PC-9 (cell line): Measurements from ENCODE around the gene ABCB8. TPM values are rescaled to one million over a fixed set of nuclear protein-coding genes. Genes with fewer than 3 reads are reported as not detected.

Source experiments
- BruUV-seq: library from RNA; stranded (reverse); fragments of 400-500 nt; replicated peaks from 2 replicates; lab custom pipeline; 2021; lab: Mats Ljungman, UMichigan
- CTCF ChIA-PET: fragments of 300-600 bp; sonication (Branson Sonifier 250); formaldehyde crosslinking; loops from one replicate; lab custom pipeline; 2022; ENCODE audit warnings: antibody characterized with exemption; lab: Charles Lee
- POLR2A ChIA-PET: fragments of 300-600 bp; sonication (Branson Sonifier 250); formaldehyde crosslinking; loops from one replicate; lab custom pipeline; 2022; ENCODE audit warnings: antibody characterized with exemption; ENCODE audit not compliant: unreplicated experiment; lab: Charles Lee
- DNase-seq, 2 experiments: peaks; one replicate each; pipeline versions ENCODE4 v3.0.0 to v3.0.0-alpha.2; 2015 to 2022; ENCODE audit warnings: mixed read lengths in 1 of 2
- H2AFZ ChIP-seq: fragments of 200-600 bp; sonication (generic); 2 replicates; pipeline ENCODE4 v1.8.1; 2017; ENCODE audit warnings: antibody characterized with exemption
- H3F3A ChIP-seq: fragments of 200-600 bp; sonication (generic); 2 replicates; pipeline ENCODE4 v1.8.1; 2017; ENCODE audit warnings: antibody characterized with exemption, mild to moderate bottlenecking, low read depth; ENCODE audit not compliant: insufficient read depth
- H3K27ac ChIP-seq: fragments of 200-600 bp; sonication (generic); 2 replicates; pipeline ENCODE4 v1.6.1; 2016; ENCODE audit warnings: mixed run types
- H3K27me3 ChIP-seq: fragments of 200-600 bp; sonication (generic); 2 replicates; pipeline ENCODE4 v1.6.1; 2016; ENCODE audit warnings: low read depth, mixed run types; ENCODE audit not compliant: insufficient read depth
- H3K36me3 ChIP-seq: fragments of 200-600 bp; sonication (generic); 2 replicates; pipeline ENCODE4 v1.6.1; 2016; ENCODE audit warnings: low read depth, mixed run types
- H3K4me1 ChIP-seq: fragments of 200-600 bp; sonication (generic); replicated peaks from 2 replicates; pipeline ENCODE4 v1.6.1; 2016; ENCODE audit warnings: mixed run types; ENCODE audit not compliant: insufficient read depth
- H3K4me2 ChIP-seq: fragments of 200-600 bp; sonication (generic); 2 replicates; pipeline ENCODE4 v1.6.1; 2017; ENCODE audit warnings: mixed run types
- H3K4me3 ChIP-seq: fragments of 200-600 bp; sonication (generic); 2 replicates; pipeline ENCODE4 v1.6.1; 2016; ENCODE audit warnings: mixed run types
- H3K79me2 ChIP-seq: fragments of 200-600 bp; sonication (generic); 2 replicates; pipeline ENCODE4 v1.6.1; 2017; ENCODE audit warnings: low read depth, mixed run types
- H3K9me2 ChIP-seq: fragments of 200-600 bp; sonication (generic); 2 replicates; pipeline ENCODE4 v1.8.1; 2017; ENCODE audit warnings: mild to moderate bottlenecking; ENCODE audit not compliant: insufficient read depth
- H3K9me3 ChIP-seq: fragments of 200-600 bp; sonication (generic); 2 replicates; pipeline ENCODE4 v1.8.1; 2016; ENCODE audit warnings: low read depth; ENCODE audit not compliant: insufficient read depth
- H4K20me1 ChIP-seq: fragments of 200-600 bp; sonication (generic); 2 replicates; pipeline ENCODE4 v1.8.1; 2017; ENCODE audit not compliant: insufficient read depth
- CTCF ChIP-seq: fragments of 200-600 bp; sonication (generic); conservative IDR thresholded peaks from 2 replicates; pipeline ENCODE4 v1.6.1; 2017; ENCODE audit warnings: mixed run types, antibody characterized with exemption, mild to moderate bottlenecking, moderate library complexity
- EZH2 ChIP-seq: fragments of 200-600 bp; sonication (generic); IDR thresholded peaks from 2 replicates; pipeline ENCODE4 v1.8.0; 2017; ENCODE audit warnings: antibody characterized with exemption, low read depth
- intact Hi-C: fragments of 100-400 bp; cut with micrococcal nuclease; formaldehyde crosslinking; loops from one replicate; pipeline ENCODE4 v1.10.0; 2022; ENCODE audit not compliant: unreplicated experiment
- total RNA-seq: library from RNA; stranded (reverse); gene quantifications from 2 replicates; pipeline ENCODE4 v1.2.3, GENCODE V29; 2021

Gene ABCB8
- total RNA-seq, 1 experiment from 2014 or later, result 61.9 TPM

- Histone ChIP-seq H3K4me1 (peaks cover 14% of the 10 kb centered on the region), H3K9me3 (no peaks in the 10 kb centered on the region), H3K36me3 (no peaks in the 10 kb centered on the region), H3K9me2 (no peaks in the 10 kb centered on the region), H2AFZ (no peak overlapping the region), H3K27me3 (peaks cover 11% of the 10 kb centered on the region; the same call in 1 of the 2 replicates), H3K4me2 (no peak overlapping the region), H3K4me3 (no peak overlapping the region), H3F3A (peaks cover 19% of the 10 kb centered on the region), H4K20me1 (no peaks in the 10 kb centered on the region), H3K27ac (no peak overlapping the region), H3K79me2 (no peaks in the 10 kb centered on the region)
- ChIA-PET POLR2A (no interaction called here), CTCF (no interaction called here)
- no peak for DNase-seq
- no TSS peak for BruUV-seq
- intact Hi-C loops, result no loop called here
- TF ChIP-seq EZH2 (no peak), CTCF (no peak)
Observed at GRCh38 chr7:150999497-151000230, 28.6 kb upstream of the ABCB8 start.

- no TSS peak for BruUV-seq
- H3K27ac ChIP-seq, result no peak overlapping the region
- H2AFZ ChIP-seq, result no peak overlapping the region
- peaks cover 11% of the 10 kb centered on the region; the same call in 1 of the 2 replicates for H3K27me3 ChIP-seq
- no peak for DNase-seq
- no peak overlapping the region for H3K4me3 ChIP-seq
- ChIA-PET POLR2A (no interaction called here), CTCF (no interaction called here)
- intact Hi-C loops, result no loop called here
- TF ChIP-seq CTCF, result no peak
- no peak for TF ChIP-seq EZH2
- no peaks in the 10 kb centered on the region for H3K79me2 ChIP-seq
- no peaks in the 10 kb centered on the region for H3K36me3 ChIP-seq
- H4K20me1 ChIP-seq, result no peaks in the 10 kb centered on the region
- H3K9me2 ChIP-seq, result no peaks in the 10 kb centered on the region
- peaks cover 16% of the 10 kb centered on the region for H3F3A ChIP-seq
- H3K4me1 ChIP-seq, result peaks cover 14% of the 10 kb centered on the region
- H3K9me3 ChIP-seq, result no peaks in the 10 kb centered on the region
- no peak overlapping the region for H3K4me2 ChIP-seq
Observed at GRCh38 chr7:151000897-151001495, 27.3 kb upstream of the ABCB8 start.

GRCh38 chr7:151001546-151001945 is 26.7 kb upstream of the ABCB8 start:
- Histone ChIP-seq H3K4me1 (peaks cover 14% of the 10 kb centered on the region), H4K20me1 (no peaks in the 10 kb centered on the region), H3K9me2 (no peaks in the 10 kb centered on the region), H2AFZ (no peak overlapping the region), H3K27ac (no peak overlapping the region), H3K4me2 (no peak overlapping the region), H3K79me2 (no peaks in the 10 kb centered on the region), H3K4me3 (no peak overlapping the region), H3K36me3 (no peaks in the 10 kb centered on the region), H3K27me3 (peaks cover 11% of the 10 kb centered on the region; the same call in 1 of the 2 replicates), H3K9me3 (no peaks in the 10 kb centered on the region), H3F3A (peaks cover 16% of the 10 kb centered on the region)
- intact Hi-C loops, result no loop called here
- ChIA-PET CTCF (no interaction called here), POLR2A (no interaction called here)
- BruUV-seq, result no TSS peak
- TF ChIP-seq CTCF (no peak), EZH2 (no peak)
- DNase-seq, result no peak
